Thymus (tissue), 11 donors: ENCODE results near the gene DNAAF3. TPM values are rescaled to one million over a fixed set of nuclear protein-coding genes. Genes with fewer than 3 reads are reported as not detected.
"Not testable (repeated sequence)": the region's sequence is repeated elsewhere in the genome, so short reads cannot be mapped to it uniquely, and the experiment has no call there.

ENCODE experiments used
- DNase-seq, 9 donors: peaks; one replicate each; pipeline ENCODE4 v3.0.0-alpha.2; 2013; ENCODE audit warnings: low spot score in 9 of 9, low read depth in 6 of 9, missing footprints in 1 of 9
- H3K27ac ChIP-seq, 2 donors: one replicate each; pipeline ENCODE4 v1.5.1; 2013; ENCODE audit warnings: control low read depth in 1 of 2, low read depth in 1 of 2, low read length in 1 of 2, mild to moderate bottlenecking in 1 of 2, moderate library complexity in 1 of 2
- H3K27me3 ChIP-seq, 2 donors: one replicate each; pipeline ENCODE4 v1.5.1; 2013; ENCODE audit warnings: low read length in 1 of 2; ENCODE audit not compliant: control insufficient read depth in 2 of 2, insufficient read depth in 1 of 2
- H3K36me3 ChIP-seq, 2 donors: one replicate each; pipeline ENCODE4 v1.5.1; 2013; ENCODE audit warnings: low read length in 1 of 2, mild to moderate bottlenecking in 1 of 2, moderate library complexity in 1 of 2; ENCODE audit not compliant: control insufficient read depth in 2 of 2, insufficient read depth in 2 of 2
- H3K4me1 ChIP-seq, 2 donors: one replicate each; pipeline ENCODE4 v1.5.1; 2013; ENCODE audit warnings: low read length in 2 of 2; ENCODE audit not compliant: control insufficient read depth in 2 of 2, insufficient read depth in 2 of 2
- H3K4me3 ChIP-seq, 2 donors: one replicate each; pipeline ENCODE4 v1.5.1; 2013; ENCODE audit warnings: low read length in 2 of 2, control low read depth in 1 of 2, mild to moderate bottlenecking in 1 of 2
- H3K9me3 ChIP-seq, 2 donors: one replicate each; pipeline ENCODE4 v1.5.1; 2013; ENCODE audit warnings: low read length in 1 of 2, mild to moderate bottlenecking in 1 of 2; ENCODE audit not compliant: control insufficient read depth in 2 of 2, insufficient read depth in 1 of 2
- WGBS: extraction: QIAGEN DNeasy Blood & Tissue Kit; methylation state at CpG from one replicate; pipeline ENCODE4 v1.1.7; 2013; 5-methylcytosine and 5-hydroxymethylcytosine counted together
- polyA plus RNA-seq: library from polyadenylated mRNA; stranded (reverse); fragments of 200-250 nt; gene quantifications from one replicate; pipeline ENCODE4 v1.2.3, GENCODE V29; 2013
- total RNA-seq: library from RNA; stranded (reverse); fragments of 120-200 nt; gene quantifications from one replicate; pipeline ENCODE4 v1.2.4, GENCODE V29; 2013
- donor health status: healthy.

DNAAF3 gene
- total and polyA plus RNA-seq, 2 donors = 0.24 to 0.64 TPM

DNA sequence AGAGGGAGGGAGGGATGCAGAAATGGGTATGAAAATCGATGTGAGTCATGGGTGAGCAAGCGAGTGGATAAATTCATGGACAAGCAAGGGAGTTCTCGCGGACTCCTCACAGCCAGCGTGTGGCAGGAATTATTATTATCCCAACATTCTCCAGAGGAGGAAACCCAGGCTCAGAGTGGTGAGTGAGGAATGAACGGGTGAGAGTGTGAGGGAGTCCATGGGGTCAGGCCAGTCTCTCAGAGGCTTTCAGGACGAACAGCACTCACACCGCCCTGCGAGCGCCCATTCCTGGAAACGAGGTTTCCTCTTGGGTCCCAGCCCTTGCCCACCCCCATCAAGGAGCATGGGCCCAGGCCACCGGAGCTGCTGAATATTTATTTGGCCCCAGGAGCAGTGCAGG lies 6.3 kb upstream of the DNAAF3 start:
- Histone ChIP-seq H3K27ac (no peak overlapping the region), H3K4me3 (no peak overlapping the region), H3K36me3 (no peaks in the 10 kb centered on the region), H3K4me1 (peaks cover 0 to 7% of the 10 kb centered on the region in 2 donors), H3K27me3 (peaks cover 41 to 86% of the 10 kb centered on the region in 2 donors), H3K9me3 (peaks cover 9 to 18% of the 10 kb centered on the region in 2 donors)
- no peak for DNase-seq
- 29% methylated on average over 12 of the region's 12 CpGs for WGBS

DNA sequence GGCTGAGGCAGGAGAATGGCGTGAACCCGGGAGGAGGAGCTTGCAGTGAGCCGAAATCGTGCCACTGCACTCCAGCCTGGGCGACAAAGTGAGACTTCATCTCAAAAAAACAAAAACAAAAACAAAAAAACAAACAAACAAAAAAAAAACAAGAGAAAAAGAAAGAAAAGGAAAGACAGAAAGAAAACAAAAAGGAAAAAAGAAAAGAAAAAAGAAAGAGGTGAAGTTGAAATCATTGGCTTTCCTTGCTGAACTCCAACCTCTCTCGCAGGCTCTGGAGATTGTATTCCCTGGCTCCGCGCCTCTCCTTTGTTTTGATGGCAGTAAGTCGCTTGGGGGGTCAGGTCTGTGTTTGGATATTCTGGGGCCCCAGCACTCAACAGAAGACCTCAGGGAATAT lies 5.9 kb upstream of the DNAAF3 start:
- H3K27me3 ChIP-seq = peaks cover 42 to 86% of the 10 kb centered on the region in 2 donors

DNA sequence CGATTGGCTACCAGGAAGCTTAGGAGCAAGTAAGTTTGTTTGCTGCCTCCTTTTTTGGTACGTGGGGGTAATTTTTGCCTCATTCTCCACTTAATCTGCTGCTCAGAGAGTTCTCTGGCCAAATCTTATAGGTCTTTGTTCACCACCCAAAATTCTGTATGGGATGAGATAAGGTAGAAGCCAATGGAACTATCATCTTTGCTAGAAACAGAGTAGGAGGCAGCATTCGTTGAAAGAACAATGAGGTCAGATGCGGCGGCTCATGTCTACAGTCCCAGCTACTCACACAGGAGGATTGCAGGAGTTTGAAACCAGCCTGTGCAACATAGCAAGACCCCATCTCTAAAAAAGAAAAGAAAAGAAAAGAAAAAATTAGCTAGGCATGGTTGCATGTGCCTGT lies 5.0 kb upstream of the DNAAF3 start:
- Histone ChIP-seq H3K36me3 (no peaks in the 10 kb centered on the region), H3K9me3 (peaks cover 10 to 21% of the 10 kb centered on the region in 2 donors), H3K27me3 (peaks cover 51 to 86% of the 10 kb centered on the region in 2 donors), H3K27ac (no peak overlapping the region), H3K4me3 (no peak overlapping the region), H3K4me1 (peaks cover 7 to 15% of the 10 kb centered on the region in 2 donors)
- DNase-seq = no peak
- WGBS = 89% methylated on average over 5 of the region's 5 CpGs

More for the DNA sequence above, 5.9 kb upstream of the DNAAF3 start:
- not testable (repeated sequence) for H3K4me1 ChIP-seq, DNase-seq, H3K36me3 ChIP-seq, H3K4me3 ChIP-seq, H3K27ac ChIP-seq
- 70% methylated on average over 9 of the region's 9 CpGs for WGBS
- peaks cover 9 to 18% of the 10 kb centered on the region in 2 donors for H3K9me3 ChIP-seq

- DNase-seq = no peak
- H3K4me1 ChIP-seq = peaks cover 9 to 22% of the 10 kb centered on the region in 2 donors
- no peaks in the 10 kb centered on the region for H3K36me3 ChIP-seq
- H3K4me3 ChIP-seq = no peak overlapping the region
- peaks cover 38 to 78% of the 10 kb centered on the region in 2 donors for H3K27me3 ChIP-seq
- H3K27ac ChIP-seq = no peak overlapping the region
- H3K9me3 ChIP-seq = peaks cover 3 to 4% of the 10 kb centered on the region in 2 donors
- 72% methylated on average over 4 of the region's 4 CpGs for WGBS
Observed at GRCh38 chr19:55169136-55169535, 2.7 kb upstream of the DNAAF3 start.

- no peak overlapping the region for H3K27ac ChIP-seq
Observed at GRCh38 chr19:55165952-55166529, 372 bp downstream of the DNAAF3 start.

GRCh38 chr19:55161571-55162322 lies 4.7 kb downstream of the DNAAF3 start:
- Histone ChIP-seq H3K36me3 (no peaks in the 10 kb centered on the region), H3K4me3 (no peak overlapping the region), H3K9me3 (peaks cover 4 to 9% of the 10 kb centered on the region in 2 donors), H3K27me3 (peaks cover 34 to 75% of the 10 kb centered on the region in 2 donors), H3K27ac (no peak overlapping the region), H3K4me1 (peaks cover 5 to 15% of the 10 kb centered on the region in 2 donors)
- no peak for DNase-seq
- 38% methylated on average over 61 of the region's 61 CpGs for WGBS

More at GRCh38 chr19:55165952-55166529, 372 bp downstream of the DNAAF3 start:
- Histone ChIP-seq H3K4me3 (peak overlapping the region; percentile 9 to 13), H3K36me3 (no peaks in the 10 kb centered on the region), H3K27me3 (peaks cover 26 to 74% of the 10 kb centered on the region in 2 donors), H3K4me1 (peaks cover 9 to 16% of the 10 kb centered on the region in 2 donors), H3K9me3 (peaks cover 1 to 5% of the 10 kb centered on the region in 2 donors)
- DNase-seq = peak in 2 of 9 donors; percentile 69 to 75
- WGBS = 3% methylated on average over 34 of the region's 34 CpGs

DNA sequence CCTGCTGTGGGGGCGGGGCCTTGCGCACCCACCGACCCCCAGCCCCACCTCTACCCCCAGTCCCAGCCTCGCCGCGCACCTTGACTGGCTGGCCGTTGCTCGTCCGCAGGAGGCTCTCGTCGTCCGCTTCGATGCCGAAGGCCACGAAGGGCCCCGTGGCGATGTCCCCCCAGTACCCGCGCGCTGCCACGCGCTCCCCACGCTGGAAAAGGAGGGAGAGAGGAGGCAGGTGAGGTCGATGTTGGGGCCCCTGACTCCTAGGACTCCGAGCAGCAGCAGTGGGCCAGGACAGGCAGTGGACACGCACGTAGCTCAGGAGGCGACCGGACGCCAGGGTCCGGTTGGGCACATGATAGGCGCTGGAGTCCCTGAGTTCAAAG lies 5.4 kb downstream of the DNAAF3 start:
- no peak for DNase-seq
- Histone ChIP-seq H3K27me3 (peaks cover 36 to 75% of the 10 kb centered on the region in 2 donors), H3K27ac (no peak overlapping the region), H3K36me3 (no peaks in the 10 kb centered on the region), H3K4me3 (no peak overlapping the region), H3K9me3 (peaks cover 3 to 5% of the 10 kb centered on the region in 2 donors), H3K4me1 (peaks cover 0 to 11% of the 10 kb centered on the region in 2 donors)
- WGBS = 23% methylated on average over 32 of the region's 32 CpGs

- Histone ChIP-seq H3K4me1 (peaks cover 0 to 8% of the 10 kb centered on the region in 2 donors), H3K27me3 (peaks cover 36 to 72% of the 10 kb centered on the region in 2 donors), H3K27ac (no peak overlapping the region), H3K4me3 (no peak overlapping the region), H3K36me3 (no peaks in the 10 kb centered on the region), H3K9me3 (peaks cover 3 to 5% of the 10 kb centered on the region in 2 donors)
- peak in 7 of 9 donors; percentile 56 to 86 (median 80) for DNase-seq
- WGBS = 5% methylated on average over 33 of the region's 33 CpGs
Observed at GRCh38 chr19:55160128-55160985, 6.1 kb downstream of the DNAAF3 start.
